HG03469 (cell line): ENCODE data around the gene ANKRD23.

Experiments
- ATAC-seq: cut with Tn5 transposase; IDR thresholded peaks from one replicate; pipeline ENCODE4 v1.9.1; 2021; ENCODE audit warnings: mild to moderate bottlenecking, moderate library complexity, moderate number of reproducible peaks; ENCODE audit not compliant: unreplicated experiment

The ANKRD23 gene

DNA sequence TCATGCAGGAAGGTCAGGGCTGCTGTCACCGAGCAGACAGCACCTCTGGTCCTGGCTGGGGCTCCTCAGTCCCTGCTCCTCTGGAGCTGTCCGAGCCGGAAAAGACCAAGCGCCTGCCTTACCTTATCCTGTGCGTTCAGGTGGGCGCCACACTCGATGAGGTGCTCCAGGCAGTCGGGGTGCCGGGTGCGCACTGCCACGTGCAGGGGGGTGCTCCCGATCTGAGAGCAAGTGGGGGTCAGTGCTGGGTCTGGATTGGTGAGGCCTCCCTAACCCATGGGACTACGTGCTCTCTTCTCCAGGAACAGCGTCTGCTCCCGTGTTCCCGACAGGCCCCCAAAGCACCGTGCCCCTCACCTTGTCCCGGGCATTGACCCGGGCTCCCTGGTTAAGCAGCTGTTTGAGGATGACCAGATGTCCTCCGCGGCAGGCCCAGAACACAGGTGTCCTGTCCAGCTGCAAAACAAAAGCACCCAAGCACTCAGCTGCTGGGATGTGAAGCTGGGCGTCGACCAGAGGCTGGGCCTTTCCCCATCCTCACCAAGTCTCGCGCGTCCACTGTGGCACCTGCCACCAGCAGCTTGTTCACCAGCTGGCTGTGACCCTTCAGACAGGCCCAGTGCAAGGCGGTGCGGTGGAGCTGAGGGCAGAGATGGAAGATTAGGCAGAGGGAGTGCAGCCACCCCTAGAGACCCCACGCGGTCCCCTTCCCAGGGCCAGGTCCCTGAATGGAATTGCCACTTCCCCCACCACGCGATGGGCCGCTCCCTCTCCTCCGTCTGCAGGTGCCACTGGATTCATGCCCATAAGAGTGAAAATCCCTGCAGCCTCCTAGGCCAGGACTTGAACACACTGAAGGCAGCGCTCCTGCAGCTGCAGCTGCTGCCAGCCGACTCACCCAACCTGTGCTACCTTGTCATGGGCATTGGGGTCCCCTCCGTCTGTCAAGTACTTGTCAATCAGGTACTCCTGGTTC, 3.7 kb downstream of the ANKRD23 start:
- no peak for ATAC-seq

DNA sequence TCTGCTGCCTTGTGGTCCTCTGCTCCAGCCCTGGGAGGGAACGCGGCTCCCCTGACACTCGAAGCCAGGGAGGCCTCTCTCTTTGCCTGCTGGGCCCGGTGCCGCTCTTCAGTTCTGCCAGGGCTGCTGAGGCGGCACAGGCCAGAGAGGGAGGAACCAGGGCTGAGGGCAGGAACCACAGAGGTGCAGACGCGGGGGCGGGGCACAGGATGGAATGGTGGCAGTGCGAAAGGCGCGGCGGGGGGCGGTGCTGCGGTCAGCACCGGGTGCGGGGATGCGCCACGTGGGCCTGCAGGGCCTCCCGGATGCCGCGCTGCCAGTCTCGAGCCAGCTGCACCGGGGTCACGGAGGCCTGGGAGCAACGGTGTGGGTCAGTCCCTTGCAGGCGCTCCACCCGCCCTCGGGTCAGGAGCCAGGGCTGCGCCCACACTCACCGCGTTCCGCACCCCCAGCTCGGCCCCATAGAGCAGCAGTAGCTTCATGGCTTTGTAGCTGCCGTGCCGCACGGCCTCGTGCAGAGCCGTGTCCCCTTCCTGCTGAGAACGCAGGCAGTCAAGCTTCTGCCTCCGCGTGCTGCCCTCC, 4.4 kb downstream of the ANKRD23 start:
- no peak for ATAC-seq

- ATAC-seq: no peak
These were observed 5.2 kb downstream of the ANKRD23 start for GRCh38 chr2:96838345-96839292.

DNA sequence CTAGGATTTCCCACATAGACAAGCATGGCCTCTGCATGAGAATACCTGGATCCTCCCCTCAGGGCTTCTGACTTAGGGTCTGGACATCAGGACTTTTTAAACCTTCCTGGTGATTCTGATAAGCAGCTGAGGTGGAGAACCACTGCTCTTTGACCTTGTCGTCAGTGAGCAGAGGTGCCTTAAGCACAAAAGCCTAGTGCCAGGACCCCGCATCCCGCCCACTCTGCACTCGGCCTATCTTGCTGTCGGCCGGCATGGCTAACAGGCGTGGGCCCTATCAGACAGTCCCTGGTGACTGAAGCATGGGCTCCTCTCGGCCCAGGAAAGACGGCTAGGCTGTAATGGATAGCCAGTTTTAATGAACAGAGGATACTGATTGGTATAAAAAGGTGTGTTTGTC, 6.2 kb downstream of the ANKRD23 start:
- ATAC-seq: no peak

DNA sequence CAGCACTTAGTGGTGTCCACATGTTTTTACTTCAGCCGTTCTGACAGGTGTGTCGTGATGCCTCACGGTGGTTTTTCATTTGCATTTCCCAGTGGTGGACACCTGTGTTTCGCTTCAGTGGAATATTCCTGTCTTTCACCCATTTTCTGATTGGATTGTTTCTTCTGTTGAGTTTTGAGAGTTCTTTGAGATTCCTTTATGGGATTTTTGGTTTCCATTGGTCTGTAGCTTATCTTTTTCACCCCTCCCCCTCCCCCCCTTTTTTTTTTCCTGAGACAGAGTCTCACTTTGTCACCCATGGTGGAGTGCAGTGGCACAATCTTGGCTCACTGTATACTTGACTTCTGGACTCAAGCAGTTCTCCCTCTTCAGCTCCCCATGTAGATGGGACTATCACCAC, 8.0 kb downstream of the ANKRD23 start:
- ATAC-seq: no peak

- no peak for ATAC-seq
These were observed 10.9 kb downstream of the ANKRD23 start for GRCh38 chr2:96832754-96833507.

- ATAC-seq: no peak
These were observed 11.4 kb downstream of the ANKRD23 start for GRCh38 chr2:96832408-96832753.

DNA sequence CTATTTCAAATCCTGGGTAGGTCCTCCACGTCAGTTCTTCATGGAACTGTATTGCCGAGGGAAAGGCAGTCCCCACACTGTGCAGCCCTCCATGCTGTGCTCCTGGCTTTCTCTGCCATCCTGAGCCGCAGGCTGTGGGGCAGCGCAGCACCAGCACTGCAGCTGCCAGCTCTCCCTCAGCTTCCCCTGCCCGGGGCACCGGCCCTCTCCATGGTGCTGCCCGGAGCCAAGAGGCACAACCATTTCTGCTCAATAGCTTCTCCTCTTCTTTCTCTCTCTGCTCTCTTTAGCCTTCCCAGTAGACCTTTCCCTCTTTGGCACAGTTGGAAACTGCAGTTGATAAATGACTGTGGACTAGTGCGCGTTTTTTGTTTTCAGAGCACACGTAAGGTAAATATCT, 12.1 kb downstream of the ANKRD23 start:
- ATAC-seq: no peak

DNA sequence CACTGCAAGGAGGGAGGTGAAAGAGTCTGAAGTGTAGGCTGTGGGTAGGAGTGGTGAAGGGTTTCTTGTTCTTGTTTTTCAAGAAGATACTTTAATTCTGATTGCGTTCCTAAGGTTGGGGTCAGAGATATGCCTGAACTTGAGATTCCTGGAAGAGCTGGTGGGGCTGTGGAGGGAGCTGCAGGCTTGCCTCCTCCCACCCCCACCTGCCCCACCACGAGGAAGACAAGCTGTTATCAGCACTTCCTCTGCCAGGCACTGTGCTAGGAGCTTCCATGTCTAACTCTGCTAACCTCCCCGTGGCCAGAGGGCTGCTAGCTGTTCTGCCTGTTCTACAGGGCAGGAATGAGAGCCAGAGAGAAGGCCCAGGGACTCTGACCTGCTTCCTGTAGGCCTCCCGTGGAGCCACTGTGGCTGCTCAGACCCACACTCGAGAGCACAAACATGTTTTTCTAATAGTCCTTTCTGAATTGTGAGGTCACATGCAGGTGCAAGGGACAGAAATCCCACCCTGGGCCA, 13.7 kb downstream of the ANKRD23 start:
- ATAC-seq: no peak

GRCh38 chr2:96828874-96829273, 14.9 kb downstream of the ANKRD23 start:
- no peak for ATAC-seq

GRCh38 chr2:96828436-96828835, 15.4 kb downstream of the ANKRD23 start:
- no peak for ATAC-seq

DNA sequence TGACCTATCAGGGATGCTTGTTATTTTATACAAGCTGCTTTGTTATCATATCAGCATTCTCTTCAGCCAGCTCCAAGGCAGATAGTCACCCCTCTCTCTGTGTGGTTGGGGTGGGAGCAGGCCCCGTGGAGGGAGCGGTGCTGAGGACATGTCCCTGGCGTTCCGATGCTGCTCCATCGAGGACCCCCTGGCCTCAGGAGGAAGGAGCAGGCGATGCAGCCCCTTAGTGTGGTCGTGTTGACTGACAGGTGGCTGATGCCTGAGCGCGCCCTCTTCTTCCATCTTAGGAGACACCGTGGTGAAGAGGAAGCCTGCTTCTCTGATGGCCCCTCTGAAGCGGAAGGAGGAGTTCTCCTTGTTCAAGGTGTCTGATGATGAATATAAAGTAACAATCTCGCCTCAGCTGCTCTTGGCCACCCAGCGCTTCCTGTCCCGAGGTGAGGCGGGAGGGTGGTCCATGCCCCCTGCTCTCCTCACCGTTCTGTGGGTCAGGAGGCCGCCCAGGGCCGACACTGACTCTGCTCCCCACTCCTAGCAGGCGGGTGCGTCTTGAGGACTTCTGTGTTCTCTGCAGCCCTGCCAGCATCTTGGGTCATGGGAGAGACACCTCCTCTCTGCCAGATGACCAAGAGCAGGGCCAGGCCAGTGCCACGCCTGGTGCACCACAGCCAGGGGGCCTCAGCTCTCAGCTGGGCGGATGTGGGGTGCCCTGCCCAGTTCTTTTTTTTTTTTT, 17.1 kb downstream of the ANKRD23 start:
- no peak for ATAC-seq

GRCh38 chr2:96825057-96825456, 18.8 kb downstream of the ANKRD23 start:
- no peak for ATAC-seq

- no peak for ATAC-seq
These were observed 19.5 kb downstream of the ANKRD23 start for GRCh38 chr2:96824079-96824870.

DNA sequence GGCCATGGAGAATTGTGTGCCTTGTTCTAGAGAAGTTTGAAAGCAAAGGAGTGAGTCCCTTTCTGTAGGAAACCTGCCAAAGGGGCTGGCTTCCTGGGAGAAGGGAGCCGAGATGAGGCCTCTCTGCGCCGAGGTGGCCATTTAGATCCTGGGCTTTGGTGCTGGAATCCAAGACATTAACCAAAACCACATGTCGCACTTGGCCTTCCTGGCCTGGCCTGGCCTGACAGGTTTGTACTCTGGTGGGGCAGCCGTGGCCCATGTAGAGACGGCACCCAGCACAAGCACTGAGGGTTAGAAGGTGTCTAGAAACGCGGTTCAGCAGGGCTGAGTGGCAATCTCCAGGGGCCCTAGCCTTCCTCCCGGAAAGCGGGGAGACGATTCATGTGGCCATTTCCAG, 20.6 kb downstream of the ANKRD23 start:
- no peak for ATAC-seq

DNA sequence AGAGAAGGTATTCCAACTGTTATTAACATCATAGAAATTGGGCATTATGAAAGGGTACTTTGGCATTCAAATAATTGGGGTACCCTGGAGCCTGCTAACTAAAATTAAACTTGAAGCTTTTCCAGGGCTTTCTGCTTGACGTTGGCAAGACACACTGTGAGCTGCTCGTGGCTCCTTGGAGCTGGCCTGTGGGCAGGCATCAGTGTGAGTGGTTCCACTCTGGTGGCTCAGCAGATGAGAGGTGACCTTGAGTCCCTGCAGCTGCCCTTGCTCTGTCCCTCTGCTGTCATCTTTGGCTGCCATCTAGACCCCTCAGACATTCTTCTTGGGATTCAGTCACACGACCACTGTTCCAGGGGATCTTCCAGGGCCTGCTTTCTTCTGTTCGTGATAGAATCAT, 21.0 kb downstream of the ANKRD23 start:
- ATAC-seq: no peak

DNA sequence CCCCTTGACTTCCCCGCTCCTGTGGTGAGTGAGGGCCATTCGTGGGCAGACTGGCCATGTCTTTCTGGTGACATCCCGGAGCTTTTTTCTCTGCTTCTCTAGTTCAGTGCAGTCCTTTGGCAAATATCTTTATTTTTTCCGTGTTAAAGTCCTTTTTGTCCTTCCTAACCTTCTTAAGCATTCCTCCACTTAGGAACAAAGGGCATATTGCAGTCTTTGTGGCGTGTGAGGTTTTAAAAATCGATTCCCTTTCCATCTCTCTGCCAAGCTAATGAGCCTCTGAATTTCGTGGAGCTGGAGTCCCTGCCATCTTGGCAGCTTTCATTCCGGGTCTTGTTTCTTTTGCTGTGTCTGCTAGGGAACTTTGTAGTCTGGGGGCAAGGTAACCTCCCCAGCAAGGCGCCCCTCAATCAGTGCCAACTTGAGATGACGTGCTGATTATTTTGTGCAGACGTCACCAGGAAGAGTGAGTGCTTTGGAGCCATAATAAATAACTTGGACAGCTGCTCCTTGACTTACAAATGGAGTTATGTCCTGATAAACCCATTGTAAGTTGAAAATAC, 22.6 kb downstream of the ANKRD23 start:
- ATAC-seq: no peak

DNA sequence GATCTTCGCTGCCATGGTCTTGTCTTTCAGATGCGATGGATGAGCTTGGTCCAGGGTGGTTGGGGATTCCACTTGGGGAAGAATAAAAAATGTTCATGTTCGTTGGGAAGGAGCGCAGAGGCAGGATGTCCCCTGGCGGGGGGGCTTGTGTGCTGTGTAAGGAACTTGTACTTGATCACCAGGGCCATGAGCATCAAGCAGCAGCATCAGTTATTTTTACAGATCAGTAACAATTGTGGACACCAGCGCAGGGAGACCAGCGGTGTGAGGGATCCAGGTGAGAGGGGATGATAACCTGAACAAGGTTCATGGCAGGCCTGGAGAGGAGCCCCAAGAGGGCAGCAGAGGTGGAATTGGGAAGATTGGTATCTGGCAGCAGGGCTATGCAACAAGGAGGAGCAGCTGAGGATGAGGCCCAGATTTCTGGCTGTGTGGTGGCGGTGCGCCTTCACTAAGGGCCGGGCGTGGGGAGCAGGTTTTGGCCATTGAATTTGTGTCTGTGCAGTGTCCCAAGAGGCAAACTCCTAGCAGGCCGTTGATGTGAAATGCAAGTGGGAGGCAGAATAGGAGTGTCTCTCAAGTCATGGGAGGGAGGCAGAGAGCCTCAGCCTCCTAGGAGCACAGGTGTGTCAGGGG, 23.8 kb downstream of the ANKRD23 start:
- no peak for ATAC-seq
